ENCODE results near the gene CP.
A peak's percentile ranks its signal among the peaks of the same experiment; 100 is the strongest.

Gene CP

DNA sequence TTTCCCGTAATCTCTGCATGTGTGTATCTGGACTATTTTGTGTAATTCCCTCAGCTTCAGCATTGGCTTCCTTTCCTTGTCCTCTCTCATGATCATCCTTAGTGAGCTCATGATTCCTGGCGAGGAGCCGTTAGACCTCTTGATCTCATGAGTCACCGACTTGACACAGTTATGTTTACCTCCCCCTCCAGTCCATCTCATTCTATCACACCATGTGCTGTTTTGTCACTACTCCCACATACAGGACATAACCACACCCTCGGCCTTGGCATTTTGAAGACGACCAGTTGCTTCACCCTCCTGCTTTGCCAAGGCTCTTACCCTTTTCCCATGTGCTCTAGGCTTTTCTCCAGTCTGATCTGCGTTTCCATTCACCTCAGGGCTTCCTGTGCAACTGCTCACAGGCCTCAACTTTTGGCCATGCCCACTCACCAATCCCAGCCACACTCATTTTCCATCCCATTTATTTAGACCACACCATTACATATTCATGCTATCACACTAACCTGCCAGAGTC lies 41.5 kb downstream of the CP start:
- Histone ChIP-seq H3K79me2 (no peaks in the 10 kb centered on the region), H3K36me3 (ENCODE audit: control insufficient read depth, insufficient read depth, low read length) (no peaks in the 10 kb centered on the region), H3K4me2 (ENCODE audit: low read length) (no peak overlapping the region), H3K4me1 (no peaks in the 10 kb centered on the region), H3K27ac (peak overlapping the region; percentile 22), H3K9ac (no peak overlapping the region), H3K4me3 (ENCODE audit: low read depth, low read length) (no peak overlapping the region), H3K27me3 (ENCODE audit: control insufficient read depth, insufficient read depth, low read length) (no peaks in the 10 kb centered on the region), H2AFZ (no peak overlapping the region), H3K9me3 (ENCODE audit: control insufficient read depth, low read length) (no peaks in the 10 kb centered on the region)
- TF ChIP-seq, protein P1, sequence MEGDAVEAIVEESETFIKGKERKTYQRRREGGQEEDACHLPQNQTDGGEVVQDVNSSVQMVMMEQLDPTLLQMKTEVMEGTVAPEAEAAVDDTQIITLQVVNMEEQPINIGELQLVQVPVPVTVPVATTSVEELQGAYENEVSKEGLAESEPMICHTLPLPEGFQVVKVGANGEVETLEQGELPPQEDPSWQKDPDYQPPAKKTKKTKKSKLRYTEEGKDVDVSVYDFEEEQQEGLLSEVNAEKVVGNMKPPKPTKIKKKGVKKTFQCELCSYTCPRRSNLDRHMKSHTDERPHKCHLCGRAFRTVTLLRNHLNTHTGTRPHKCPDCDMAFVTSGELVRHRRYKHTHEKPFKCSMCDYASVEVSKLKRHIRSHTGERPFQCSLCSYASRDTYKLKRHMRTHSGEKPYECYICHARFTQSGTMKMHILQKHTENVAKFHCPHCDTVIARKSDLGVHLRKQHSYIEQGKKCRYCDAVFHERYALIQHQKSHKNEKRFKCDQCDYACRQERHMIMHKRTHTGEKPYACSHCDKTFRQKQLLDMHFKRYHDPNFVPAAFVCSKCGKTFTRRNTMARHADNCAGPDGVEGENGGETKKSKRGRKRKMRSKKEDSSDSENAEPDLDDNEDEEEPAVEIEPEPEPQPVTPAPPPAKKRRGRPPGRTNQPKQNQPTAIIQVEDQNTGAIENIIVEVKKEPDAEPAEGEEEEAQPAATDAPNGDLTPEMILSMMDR (IDR thresholded peaks at IDR 0.05) = no peak

DNA sequence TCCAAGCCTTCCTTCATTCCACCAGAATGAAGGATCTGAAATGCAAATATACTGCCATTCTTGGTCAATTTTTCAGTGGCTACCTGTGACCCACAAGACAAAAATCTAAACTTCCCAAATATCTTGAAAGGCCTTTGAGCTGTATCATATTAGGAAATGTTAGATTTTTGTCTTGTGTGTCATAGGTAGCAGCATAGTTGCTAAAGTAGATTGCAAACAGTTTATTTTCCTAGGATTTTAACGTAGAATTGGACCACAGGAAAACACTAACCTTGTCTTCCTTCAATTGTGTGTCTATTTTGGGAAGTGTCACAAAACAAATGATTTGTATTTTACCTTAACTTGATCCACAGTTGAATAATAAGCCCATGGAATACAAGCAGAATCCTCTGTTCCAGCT lies 42.4 kb downstream of the CP start:
- H3K4me2 ChIP-seq (ENCODE audit: low read length) = no peak overlapping the region
- H3K9me3 ChIP-seq (ENCODE audit: control insufficient read depth, low read length) = no peaks in the 10 kb centered on the region
- no peaks in the 10 kb centered on the region for H3K4me1 ChIP-seq
- no peaks in the 10 kb centered on the region for H3K36me3 ChIP-seq (ENCODE audit: control insufficient read depth, insufficient read depth, low read length)
- no peak overlapping the region for H2AFZ ChIP-seq
- no peaks in the 10 kb centered on the region for H3K27me3 ChIP-seq (ENCODE audit: control insufficient read depth, insufficient read depth, low read length)
- TF ChIP-seq, protein P1 (IDR thresholded peaks at IDR 0.05) = no peak
- no peak overlapping the region for H3K4me3 ChIP-seq (ENCODE audit: low read depth, low read length)
- no peak overlapping the region for H3K9ac ChIP-seq
- no peaks in the 10 kb centered on the region for H3K79me2 ChIP-seq
- peak overlapping the region; percentile 15 for H3K27ac ChIP-seq

DNA sequence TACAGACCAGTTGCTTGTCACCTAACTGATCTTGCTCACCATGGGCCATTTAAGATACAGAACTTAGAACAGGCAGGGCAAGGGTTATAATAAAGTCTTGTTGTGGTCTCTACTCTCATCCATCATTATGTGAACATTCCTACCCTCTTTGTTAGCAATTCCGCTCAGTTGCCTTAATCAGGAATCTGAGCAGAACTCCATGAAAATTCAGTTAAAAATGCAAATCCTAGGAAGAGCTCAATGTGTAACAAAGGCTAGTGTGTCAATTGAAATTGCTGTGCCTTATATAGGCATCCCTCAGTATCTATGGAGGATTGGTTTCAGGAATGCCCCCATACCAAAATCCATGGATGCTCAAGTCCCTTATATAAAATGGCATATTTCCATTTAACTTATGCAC lies 44.5 kb downstream of the CP start:
- H3K9ac ChIP-seq = no peak overlapping the region
- no peaks in the 10 kb centered on the region for H3K79me2 ChIP-seq
- no peak overlapping the region for H3K4me2 ChIP-seq (ENCODE audit: low read length)
- H3K27ac ChIP-seq = no peak overlapping the region
- no peaks in the 10 kb centered on the region for H3K36me3 ChIP-seq (ENCODE audit: control insufficient read depth, insufficient read depth, low read length)
- no peak overlapping the region for H3K4me3 ChIP-seq (ENCODE audit: low read depth, low read length)
- H3K27me3 ChIP-seq (ENCODE audit: control insufficient read depth, insufficient read depth, low read length) = no peaks in the 10 kb centered on the region
- TF ChIP-seq, protein P1 (IDR thresholded peaks at IDR 0.05) = no peak
- H2AFZ ChIP-seq = no peak overlapping the region
- no peaks in the 10 kb centered on the region for H3K4me1 ChIP-seq
- H3K9me3 ChIP-seq (ENCODE audit: control insufficient read depth, low read length) = no peaks in the 10 kb centered on the region

DNA sequence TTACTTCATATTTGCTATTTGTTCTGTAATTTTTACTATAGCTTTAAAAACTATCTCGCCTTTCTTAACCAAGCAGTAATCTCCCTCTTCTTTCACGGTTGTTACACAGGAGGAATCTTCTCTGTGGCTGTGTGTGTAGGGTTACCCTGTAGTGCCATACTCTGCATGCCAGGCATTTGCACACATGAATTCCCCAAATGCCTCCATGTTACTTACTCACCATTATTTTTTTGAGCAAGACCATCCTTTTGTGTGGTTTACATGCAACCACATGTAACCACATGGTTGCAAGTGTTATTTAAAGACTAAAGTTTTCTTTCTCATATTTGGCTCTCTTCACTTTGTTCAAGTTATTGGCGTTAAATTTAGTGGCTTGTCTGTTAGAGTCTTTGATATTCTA lies 46.7 kb downstream of the CP start:
- H3K36me3 ChIP-seq (ENCODE audit: control insufficient read depth, insufficient read depth, low read length) = no peaks in the 10 kb centered on the region
- H3K79me2 ChIP-seq = no peaks in the 10 kb centered on the region
- no peak overlapping the region for H3K4me2 ChIP-seq (ENCODE audit: low read length)
- no peaks in the 10 kb centered on the region for H3K4me1 ChIP-seq
- TF ChIP-seq, protein P1 (IDR thresholded peaks at IDR 0.05) = no peak
- H3K27me3 ChIP-seq (ENCODE audit: control insufficient read depth, insufficient read depth, low read length) = no peaks in the 10 kb centered on the region
- H3K9ac ChIP-seq = no peak overlapping the region
- H3K4me3 ChIP-seq (ENCODE audit: low read depth, low read length) = no peak overlapping the region
- no peak overlapping the region for H2AFZ ChIP-seq
- H3K27ac ChIP-seq = no peak overlapping the region
- no peaks in the 10 kb centered on the region for H3K9me3 ChIP-seq (ENCODE audit: control insufficient read depth, low read length)

DNA sequence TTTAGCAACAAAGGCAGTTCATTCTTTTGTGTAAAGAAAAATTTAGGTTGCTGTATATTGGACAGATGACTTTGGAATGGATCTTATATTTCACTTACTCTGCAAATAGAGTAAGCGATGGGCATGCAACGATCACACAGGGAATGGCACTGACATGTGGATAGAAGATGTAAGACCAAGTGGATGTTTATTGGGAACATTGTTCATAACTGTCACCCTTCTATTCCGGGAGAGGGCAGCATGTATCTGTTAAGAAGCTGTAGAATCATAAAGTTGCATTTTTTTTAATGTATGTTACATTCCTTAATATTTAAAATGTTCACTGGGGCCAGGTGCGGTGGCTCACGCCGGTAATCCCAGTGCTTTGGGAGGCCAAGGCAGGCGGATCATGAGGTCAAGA lies 51.0 kb downstream of the CP start:
- Histone ChIP-seq H3K9me3 (ENCODE audit: control insufficient read depth, low read length) (no peaks in the 10 kb centered on the region), H3K4me3 (ENCODE audit: low read depth, low read length) (no peak overlapping the region), H3K27ac (no peak overlapping the region), H2AFZ (no peak overlapping the region), H3K36me3 (ENCODE audit: control insufficient read depth, insufficient read depth, low read length) (no peaks in the 10 kb centered on the region), H3K79me2 (no peaks in the 10 kb centered on the region), H3K4me1 (no peaks in the 10 kb centered on the region), H3K27me3 (ENCODE audit: control insufficient read depth, insufficient read depth, low read length) (no peaks in the 10 kb centered on the region), H3K4me2 (ENCODE audit: low read length) (no peak overlapping the region), H3K9ac (no peak overlapping the region)
- TF ChIP-seq, protein P1 (IDR thresholded peaks at IDR 0.05) = no peak

All from parathyroid adenoma (tissue), 2 donors.